Suppressor macrophage treated with lipopolysaccharide for 1 hour (primary cell): ENCODE data around the gene SCG5.
"Not testable (repeated sequence)": the region's sequence is repeated elsewhere in the genome, so short reads cannot be mapped to it uniquely, and the experiment has no call there.

Experiments
- DNase-seq, 3 donors: peaks; one replicate each; pipeline ENCODE4 v3.0.0-alpha.2; 2020 to 2022

The SCG5 gene, protein sequence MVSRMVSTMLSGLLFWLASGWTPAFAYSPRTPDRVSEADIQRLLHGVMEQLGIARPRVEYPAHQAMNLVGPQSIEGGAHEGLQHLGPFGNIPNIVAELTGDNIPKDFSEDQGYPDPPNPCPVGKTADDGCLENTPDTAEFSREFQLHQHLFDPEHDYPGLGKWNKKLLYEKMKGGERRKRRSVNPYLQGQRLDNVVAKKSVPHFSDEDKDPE

DNA sequence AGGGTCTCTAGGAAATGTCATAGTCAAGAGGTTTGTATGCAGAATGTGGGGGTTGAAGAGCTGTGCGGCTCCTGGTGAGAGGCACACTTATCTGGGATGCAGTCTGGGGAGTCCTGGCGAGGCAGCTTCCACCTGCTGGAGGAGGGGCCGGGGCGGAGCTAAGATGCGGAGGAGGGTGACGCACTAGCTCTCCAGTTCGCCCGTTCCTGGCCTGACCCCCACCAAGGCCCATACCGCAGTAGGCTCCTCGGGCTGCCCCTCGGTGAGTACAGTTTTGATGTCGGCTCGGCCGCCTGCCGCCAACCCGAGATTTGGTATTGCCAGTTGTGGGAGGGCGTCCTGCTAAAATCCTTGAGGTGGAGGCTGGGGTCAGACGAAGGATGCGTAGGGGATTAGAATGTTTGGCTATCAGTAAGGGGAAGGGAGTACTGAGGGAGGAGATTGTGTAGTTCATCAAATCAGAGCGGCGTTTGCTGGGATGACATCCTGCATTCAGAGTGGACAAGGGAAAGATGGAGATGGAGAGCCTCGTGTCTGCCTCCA, at the start of gene SCG5:
Gene SCG5 (plus strand): TSS at position 194 of the 543 bp plus-strand sequence. CDS start 1,883 bp downstream, outside the sequence.
- DNase-seq = no peak

DNA sequence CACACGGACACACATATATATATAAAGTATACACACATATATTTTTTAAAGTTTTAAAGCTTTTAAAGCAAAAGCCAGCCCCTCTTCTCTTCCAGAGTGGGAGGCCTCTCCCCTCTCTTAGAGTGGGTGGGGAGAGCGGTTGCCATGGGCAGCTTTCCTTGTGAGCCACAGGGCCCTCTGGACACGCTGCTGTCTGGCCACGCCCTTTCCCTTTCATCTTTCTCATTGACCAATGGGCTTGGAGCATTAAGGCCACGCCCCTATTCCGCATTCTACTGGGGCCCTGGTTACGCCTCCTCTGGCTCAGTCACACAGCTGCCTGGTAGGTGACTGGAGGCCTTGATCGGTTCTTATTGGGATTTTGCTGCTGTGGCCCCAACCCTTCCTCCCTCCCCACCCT, 48.4 kb upstream of the SCG5 start, which contains the start of gene GOLGA8N:
Gene GOLGA8N (plus strand): TSS at position 306 of the 400 bp plus-strand sequence.
- DNase-seq = not testable (repeated sequence)

DNA sequence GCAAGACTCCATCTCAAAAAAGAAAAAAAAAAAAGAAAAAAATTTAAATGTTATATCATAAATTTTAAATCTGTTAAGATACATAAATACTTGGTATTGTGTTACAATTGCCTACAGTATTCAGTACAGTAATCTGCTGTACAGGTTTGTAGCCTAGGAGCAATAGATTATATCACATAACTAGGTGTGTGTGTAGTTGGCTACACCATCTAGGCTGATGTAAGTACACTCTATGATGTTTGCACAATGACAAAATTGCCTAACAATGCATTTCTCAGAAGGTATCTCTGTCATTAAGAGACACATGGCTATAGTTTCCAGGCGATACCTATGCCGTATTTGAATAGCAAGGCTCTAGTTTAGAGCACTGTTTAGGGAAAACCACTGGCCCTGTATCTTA, 32.0 kb upstream of the SCG5 start:
- DNase-seq = not testable (repeated sequence)

GRCh38 chr15:32610719-32611118, 30.8 kb upstream of the SCG5 start:
- peak; percentile 6 to 44 (median 43) for DNase-seq

- DNase-seq = not testable (repeated sequence)
Observed at GRCh38 chr15:32614712-32615050, 26.8 kb upstream of the SCG5 start.

- peak; percentile 69 to 94 (median 89) for DNase-seq
Observed at GRCh38 chr15:32615051-32615870, 26.2 kb upstream of the SCG5 start, which contains the start of gene ARHGAP11A. Gene ARHGAP11A, plus strand, starts transcription at chr15:32615504. Its CDS starts 708 bp downstream, at chr15:32616212.

GRCh38 chr15:32615871-32616426, 25.6 kb upstream of the SCG5 start:
- peak in 1 of 3 donors; percentile 8 for DNase-seq

DNA sequence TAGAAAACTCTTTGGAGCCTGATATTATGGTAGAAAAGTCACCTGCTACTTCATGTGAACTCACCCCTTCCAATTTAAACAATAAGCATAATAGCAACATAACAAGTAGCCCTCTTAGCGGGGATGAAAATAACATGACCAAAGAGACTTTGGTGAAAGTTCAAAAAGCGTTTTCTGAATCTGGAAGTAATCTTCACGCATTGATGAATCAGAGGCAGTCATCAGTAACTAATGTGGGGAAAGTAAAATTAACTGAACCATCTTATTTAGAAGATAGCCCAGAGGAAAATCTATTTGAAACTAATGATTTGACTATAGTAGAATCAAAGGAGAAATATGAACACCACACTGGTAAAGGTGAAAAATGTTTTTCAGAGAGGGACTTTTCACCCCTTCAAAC, 5.1 kb upstream of the SCG5 start:
- no peak for DNase-seq

DNA sequence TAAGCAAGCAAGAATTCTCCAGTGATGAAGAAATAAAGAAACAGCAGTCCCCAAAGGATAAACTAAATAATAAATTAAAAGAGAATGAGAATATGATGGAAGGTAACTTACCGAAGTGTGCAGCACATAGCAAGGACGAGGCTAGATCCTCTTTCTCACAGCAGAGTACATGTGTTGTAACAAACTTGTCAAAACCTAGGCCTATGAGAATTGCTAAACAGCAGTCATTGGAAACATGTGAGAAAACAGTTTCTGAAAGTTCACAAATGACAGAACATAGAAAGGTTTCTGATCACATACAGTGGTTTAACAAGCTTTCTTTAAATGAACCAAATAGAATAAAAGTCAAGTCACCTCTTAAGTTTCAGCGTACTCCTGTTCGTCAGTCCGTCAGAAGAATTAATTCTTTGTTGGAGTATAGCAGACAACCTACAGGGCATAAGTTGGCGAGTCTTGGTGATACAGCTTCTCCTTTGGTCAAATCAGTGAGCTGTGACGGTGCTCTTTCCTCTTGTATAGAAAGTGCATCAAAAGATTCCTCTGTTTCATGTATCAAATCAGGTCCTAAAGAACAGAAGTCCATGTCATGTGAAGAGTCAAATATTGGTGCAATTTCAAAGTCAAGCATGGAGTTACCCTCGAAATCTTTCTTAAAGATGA, 4.5 kb upstream of the SCG5 start:
- no peak for DNase-seq

- no peak for DNase-seq
Observed at GRCh38 chr15:32637704-32638103, 3.8 kb upstream of the SCG5 start.

DNA sequence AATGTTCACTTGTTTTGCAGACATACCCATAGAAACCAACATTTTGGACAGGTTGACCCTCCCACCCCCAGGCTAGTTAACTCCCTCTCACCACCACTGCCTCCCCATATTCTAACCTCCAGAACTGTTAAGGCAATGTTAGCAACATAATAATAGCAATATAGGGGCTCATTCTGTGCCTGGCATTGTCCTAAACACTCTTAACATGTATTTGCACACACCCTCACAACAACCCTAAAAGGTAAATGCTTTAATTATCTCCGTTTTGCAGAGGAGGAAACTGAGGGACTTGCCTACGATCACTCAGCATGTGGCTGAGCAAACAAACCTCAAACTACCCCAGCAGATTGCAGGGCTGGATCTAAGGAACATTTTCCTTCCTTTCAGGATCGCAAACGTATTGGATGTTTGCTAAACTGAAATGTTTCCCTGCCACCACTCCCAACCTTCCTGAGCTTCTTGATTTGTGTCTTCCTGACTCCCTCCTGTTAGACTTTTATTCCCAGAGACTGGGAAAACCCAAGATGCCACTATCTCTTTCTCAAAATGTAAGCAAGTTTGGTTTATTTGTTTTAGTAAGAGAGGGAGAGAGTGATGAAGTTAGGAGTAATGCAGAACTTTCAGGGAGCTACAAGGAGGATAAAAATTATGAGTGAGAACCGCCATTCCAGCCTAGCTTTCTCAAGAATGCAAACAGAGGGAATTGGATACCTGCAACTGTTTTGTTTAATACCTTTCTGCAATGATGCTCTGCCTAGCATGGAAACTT, 1.3 kb downstream of the SCG5 start:
- DNase-seq = no peak

GRCh38 chr15:32643907-32644445, 2.5 kb downstream of the SCG5 start:
- DNase-seq = no peak

- DNase-seq = no peak
Observed at GRCh38 chr15:32646291-32646690, 4.8 kb downstream of the SCG5 start.

DNA sequence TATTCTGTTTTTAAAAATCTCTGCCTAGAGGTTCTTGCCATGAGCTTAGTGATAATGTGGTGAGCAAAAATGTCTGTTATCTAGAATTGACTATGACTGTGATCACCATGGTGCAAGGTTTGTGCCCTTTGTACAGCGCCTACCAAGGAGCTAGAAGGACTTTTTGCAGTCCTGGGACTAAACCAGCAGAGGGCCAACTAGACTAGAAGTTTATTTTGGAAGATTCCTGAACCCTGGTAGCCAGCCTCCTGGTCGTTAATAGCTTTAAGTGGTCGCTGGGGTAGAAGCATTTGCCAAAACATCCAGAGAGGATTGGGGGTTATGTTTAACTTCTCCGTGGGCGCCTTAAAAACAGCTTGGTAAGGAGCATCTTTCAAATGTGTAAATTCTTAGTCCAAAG, 7.8 kb downstream of the SCG5 start:
- DNase-seq = peak in 1 of 3 donors; percentile 12

DNA sequence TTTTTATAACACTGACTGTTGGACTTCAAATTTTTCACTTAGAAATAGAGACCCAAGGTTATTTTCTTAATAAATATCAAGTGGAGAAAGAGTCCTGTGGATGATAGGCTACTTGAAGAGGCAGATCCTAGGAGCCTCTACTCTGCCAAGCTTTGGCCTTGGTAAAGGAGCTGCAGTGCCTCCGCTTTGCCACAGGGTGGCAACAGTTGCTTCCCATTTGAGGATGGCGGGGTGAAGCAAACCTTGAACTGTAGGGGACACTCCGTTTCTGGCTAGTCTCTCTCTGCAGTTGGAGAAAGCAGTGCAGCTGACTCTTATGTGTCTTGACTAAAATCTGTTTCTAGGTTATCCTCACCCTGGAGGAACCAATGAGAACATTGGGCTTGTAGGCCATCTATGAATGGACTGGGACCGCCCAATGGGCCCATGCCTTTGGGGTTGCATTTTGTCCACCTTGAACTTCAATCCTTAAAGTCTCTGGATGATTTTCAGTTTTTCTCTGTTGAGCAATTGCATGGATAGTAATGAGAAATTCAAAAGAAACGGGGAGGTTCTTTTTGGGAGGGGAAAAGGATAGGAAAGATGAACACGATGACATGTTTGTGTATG, 9.8 kb downstream of the SCG5 start:
- DNase-seq = peak; percentile 68 to 79 (median 76)

GRCh38 chr15:32652178-32652577, 10.7 kb downstream of the SCG5 start:
- DNase-seq = no peak

- DNase-seq = no peak
Observed at GRCh38 chr15:32656091-32656490, 14.6 kb downstream of the SCG5 start.

DNA sequence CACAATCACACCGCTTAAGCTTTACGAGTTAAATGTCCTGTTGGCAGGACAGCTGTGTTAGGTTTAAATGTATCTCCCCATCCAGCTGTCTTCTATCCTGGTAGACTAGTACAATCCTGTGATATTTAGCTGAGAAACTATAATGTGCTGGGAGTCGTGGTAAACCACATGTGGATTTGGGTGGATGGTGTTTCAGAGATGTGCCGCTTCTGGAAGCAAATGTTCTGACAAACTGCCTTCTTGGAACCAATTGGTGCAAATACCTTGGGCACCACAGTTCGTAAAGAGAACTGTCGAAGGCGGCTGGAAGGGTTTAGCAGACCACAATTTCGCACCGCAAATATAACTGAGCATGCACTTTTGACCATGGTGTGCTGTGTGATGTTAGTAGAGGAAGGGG, 15.0 kb downstream of the SCG5 start:
- DNase-seq = no peak

GRCh38 chr15:32657198-32657883, 15.8 kb downstream of the SCG5 start:
- no peak for DNase-seq

GRCh38 chr15:32657941-32658340, 16.4 kb downstream of the SCG5 start:
- no peak for DNase-seq
